ENCODE data around the gene IL1RAP. TPM values are rescaled to one million over a fixed set of nuclear protein-coding genes. Genes with fewer than 3 reads are reported as not detected.

Gene IL1RAP
- total and polyA plus RNA-seq, 7 donors = 1.2 to 13.0 (median 2.9) TPM

DNA sequence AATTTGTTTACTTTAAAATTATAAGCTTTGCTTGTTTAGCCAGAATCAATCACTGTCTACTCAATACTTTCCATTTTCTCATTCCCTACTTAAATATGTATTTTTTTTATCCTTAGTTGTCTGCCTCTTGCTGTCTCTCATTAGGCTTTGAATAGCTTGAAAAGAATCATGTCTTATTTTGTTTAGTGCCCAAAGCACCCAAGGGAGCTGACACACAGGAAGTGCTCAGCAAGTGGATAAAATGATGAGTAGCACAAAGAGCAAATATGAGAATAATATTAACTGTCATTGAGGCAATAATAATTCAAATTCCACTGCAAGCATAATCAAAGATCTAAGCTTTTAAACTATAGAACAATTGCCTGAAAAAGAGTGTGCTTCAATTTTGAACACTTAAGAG is 19.0 kb upstream of the IL1RAP start:
- no peak overlapping the region for H3K4me3 ChIP-seq
- no peaks in the 10 kb centered on the region for H3K27me3 ChIP-seq
- no peaks in the 10 kb centered on the region for H3K4me1 ChIP-seq
- no peaks in the 10 kb centered on the region for H3K9me3 ChIP-seq
- H3K27ac ChIP-seq = no peak overlapping the region
- TF ChIP-seq POLR2AphosphoS5 (IDR thresholded peaks at IDR 0.05) (no peak), CTCF (IDR thresholded peaks at IDR 0.05) (no peak), POLR2A (IDR thresholded peaks at IDR 0.05) (no peak), EP300 (IDR thresholded peaks at IDR 0.05) (no peak)
- no peak for DNase-seq
- intact Hi-C loops (cut with DNase I) = no loop called here
- no peaks in the 10 kb centered on the region for H3K36me3 ChIP-seq

GRCh38 chr3:190495354-190495753 is 18.5 kb upstream of the IL1RAP start:
- intact Hi-C loops (cut with DNase I) = no loop called here
- H3K9me3 ChIP-seq = no peaks in the 10 kb centered on the region
- H3K27me3 ChIP-seq = no peaks in the 10 kb centered on the region
- DNase-seq = no peak
- no peaks in the 10 kb centered on the region for H3K36me3 ChIP-seq
- no peak overlapping the region for H3K27ac ChIP-seq
- no peaks in the 10 kb centered on the region for H3K4me1 ChIP-seq
- no peak overlapping the region for H3K4me3 ChIP-seq
- TF ChIP-seq EP300 (IDR thresholded peaks at IDR 0.05) (no peak), CTCF (IDR thresholded peaks at IDR 0.05) (no peak), POLR2A (IDR thresholded peaks at IDR 0.05) (no peak), POLR2AphosphoS5 (IDR thresholded peaks at IDR 0.05) (no peak)

DNA sequence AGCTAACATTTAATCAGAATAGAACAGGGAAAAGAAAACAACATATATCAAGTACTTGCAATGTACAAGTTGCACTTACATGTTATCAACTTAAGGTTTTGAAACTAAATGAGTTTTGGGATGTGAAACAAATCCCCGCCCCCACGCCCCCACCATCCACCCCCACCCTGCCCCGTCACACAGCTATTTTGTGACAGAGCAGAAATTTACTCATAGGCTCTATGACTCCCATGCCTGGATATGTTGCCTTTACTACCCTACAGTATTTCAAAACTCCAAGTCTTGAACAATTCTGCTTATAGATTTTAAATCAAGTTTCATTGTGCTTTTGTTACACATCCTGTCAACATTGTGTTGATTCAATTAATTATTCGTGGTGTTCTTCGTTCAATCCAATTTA is 18.1 kb upstream of the IL1RAP start:
- DNase-seq = no peak
- Histone ChIP-seq H3K36me3 (no peaks in the 10 kb centered on the region), H3K4me3 (no peak overlapping the region), H3K27me3 (no peaks in the 10 kb centered on the region), H3K4me1 (no peaks in the 10 kb centered on the region), H3K9me3 (no peaks in the 10 kb centered on the region), H3K27ac (no peak overlapping the region)
- intact Hi-C loops (cut with DNase I) = no loop called here
- TF ChIP-seq EP300 (IDR thresholded peaks at IDR 0.05) = no peak
- TF ChIP-seq POLR2A (IDR thresholded peaks at IDR 0.05) = no peak
- no peak for TF ChIP-seq POLR2AphosphoS5 (IDR thresholded peaks at IDR 0.05)
- TF ChIP-seq CTCF (IDR thresholded peaks at IDR 0.05) = no peak
- 82 to 87% methylated on average over 5 of the region's 5 CpGs for WGBS, 2 donors

GRCh38 chr3:190496859-190497258 is 17.0 kb upstream of the IL1RAP start:
- H3K4me3 ChIP-seq = no peak overlapping the region
- no peaks in the 10 kb centered on the region for H3K4me1 ChIP-seq
- WGBS, 2 donors = 19 to 44% methylated on average over 1 of the region's 1 CpG
- DNase-seq = no peak
- no peaks in the 10 kb centered on the region for H3K9me3 ChIP-seq
- H3K27ac ChIP-seq = no peak overlapping the region
- no peak for TF ChIP-seq POLR2A (IDR thresholded peaks at IDR 0.05)
- no peak for TF ChIP-seq EP300 (IDR thresholded peaks at IDR 0.05)
- no peak for TF ChIP-seq CTCF (IDR thresholded peaks at IDR 0.05)
- TF ChIP-seq POLR2AphosphoS5 (IDR thresholded peaks at IDR 0.05) = no peak
- H3K27me3 ChIP-seq = no peaks in the 10 kb centered on the region
- H3K36me3 ChIP-seq = no peaks in the 10 kb centered on the region
- intact Hi-C loops (cut with DNase I) = no loop called here

DNA sequence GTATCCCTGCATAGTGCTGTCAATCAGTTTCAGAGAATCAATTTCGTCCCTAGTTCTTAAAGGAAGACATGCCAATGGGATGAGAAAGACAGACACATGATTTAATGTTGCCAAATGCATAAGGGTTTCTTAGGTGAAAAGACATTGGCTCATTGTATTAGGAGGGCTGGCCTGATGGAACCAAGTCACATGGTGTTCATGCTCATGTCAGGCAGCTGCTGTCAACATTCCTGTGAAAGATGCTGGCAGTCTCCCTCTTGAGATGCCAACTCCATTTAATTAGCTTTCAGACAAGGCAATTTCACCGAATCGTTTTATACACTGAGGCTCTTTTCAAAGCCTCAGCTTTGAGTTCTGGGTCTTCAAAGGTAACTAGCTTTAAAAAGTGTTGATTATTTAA is 16.1 kb upstream of the IL1RAP start:
- intact Hi-C loops (cut with DNase I) = no loop called here
- H3K27me3 ChIP-seq = no peaks in the 10 kb centered on the region
- no peak overlapping the region for H3K4me3 ChIP-seq
- no peaks in the 10 kb centered on the region for H3K36me3 ChIP-seq
- H3K27ac ChIP-seq = no peak overlapping the region
- 83 to 88% methylated on average over 3 of the region's 3 CpGs for WGBS, 2 donors
- TF ChIP-seq POLR2A (IDR thresholded peaks at IDR 0.05) = no peak
- no peak for TF ChIP-seq EP300 (IDR thresholded peaks at IDR 0.05)
- DNase-seq = no peak
- no peaks in the 10 kb centered on the region for H3K9me3 ChIP-seq
- H3K4me1 ChIP-seq = no peaks in the 10 kb centered on the region

All from sigmoid colon (tissue), 7 donors.